Loucy (cell line): ENCODE data around the gene SELENOM.
A peak's percentile ranks its signal among the peaks of the same experiment; 100 is the strongest.

ENCODE experiments used
- H2AFZ ChIP-seq: fragments of 200-600 bp; sonication (generic); 2 replicates; pipeline ENCODE4 v1.6.0; 2016; ENCODE audit warnings: antibody characterized with exemption, mild to moderate bottlenecking, low read length, moderate library complexity
- H3F3A ChIP-seq: fragments of 200-600 bp; 2 replicates; pipeline ENCODE4 v1.6.0; 2016; ENCODE audit warnings: antibody characterized with exemption, low read depth, mild to moderate bottlenecking
- H3K27me3 ChIP-seq: fragments of 200-600 bp; sonication (generic); 2 replicates; pipeline ENCODE4 v1.6.1; 2014; ENCODE audit warnings: low read length, mild to moderate bottlenecking; ENCODE audit not compliant: insufficient read depth, poor library complexity, severe bottlenecking
- H3K36me3 ChIP-seq: fragments of 200-600 bp; sonication (generic); 2 replicates; pipeline ENCODE4 v1.6.1; 2016; ENCODE audit warnings: low read length; ENCODE audit not compliant: insufficient read depth
- H3K4me1 ChIP-seq: fragments of 200-600 bp; sonication (generic); 2 replicates; pipeline ENCODE4 v1.5.1; 2014; ENCODE audit warnings: low read length, mild to moderate bottlenecking; ENCODE audit not compliant: insufficient read depth, poor library complexity, severe bottlenecking
- H3K4me2 ChIP-seq: fragments of 200-600 bp; sonication (generic); 2 replicates; pipeline ENCODE4 v1.6.0; 2014; ENCODE audit warnings: antibody characterized with exemption, low read length, low read depth, mild to moderate bottlenecking; ENCODE audit not compliant: poor library complexity, severe bottlenecking
- H3K4me3 ChIP-seq: fragments of 200-600 bp; sonication (generic); 2 replicates; pipeline ENCODE4 v1.5.1; 2014; ENCODE audit warnings: low read length, mild to moderate bottlenecking, mixed read lengths; ENCODE audit not compliant: poor library complexity, severe bottlenecking
- H3K79me2 ChIP-seq: fragments of 200-600 bp; sonication (generic); 2 replicates; pipeline ENCODE4 v1.6.1; 2014; ENCODE audit warnings: low read length; ENCODE audit not compliant: insufficient read depth
- H3K9ac ChIP-seq: fragments of 200-600 bp; sonication (generic); 2 replicates; pipeline ENCODE4 v1.6.0; 2014; ENCODE audit warnings: mild to moderate bottlenecking, low read depth, low read length, moderate library complexity; ENCODE audit not compliant: poor library complexity, severe bottlenecking
- H3K9me2 ChIP-seq: fragments of 200-600 bp; sonication (generic); replicated peaks from 2 replicates; pipeline ENCODE4 v1.6.1; 2016; ENCODE audit warnings: low read depth, low read length, mixed read lengths
- H3K9me3 ChIP-seq: fragments of 200-600 bp; sonication (generic); 2 replicates; pipeline ENCODE4 v1.6.1; 2014; ENCODE audit warnings: mild to moderate bottlenecking, antibody characterized with exemption, low read length, low read depth; ENCODE audit not compliant: insufficient read depth
- H4K20me1 ChIP-seq: fragments of 200-600 bp; sonication (generic); 2 replicates; pipeline ENCODE4 v1.6.0; 2014; ENCODE audit warnings: antibody characterized with exemption, low read length, mild to moderate bottlenecking; ENCODE audit not compliant: insufficient read depth, poor library complexity, severe bottlenecking
- CTCF ChIP-seq: fragments of 200-600 bp; sonication (generic); conservative IDR thresholded peaks from 2 replicates; pipeline ENCODE4 v1.5.1; 2014; ENCODE audit warnings: mild to moderate bottlenecking, antibody characterized with exemption, low read length
- EZH2phosphoT487 ChIP-seq: fragments of 200-600 bp; IDR thresholded peaks from 2 replicates; pipeline ENCODE4 v1.6.1; 2018; ENCODE audit warnings: antibody characterized with exemption, mild to moderate bottlenecking, moderate library complexity, borderline replicate concordance

SELENOM gene

GRCh38 chr22:31148953-31149627 is 41.7 kb upstream of the SELENOM start:
- no peaks in the 10 kb centered on the region for H3F3A ChIP-seq
- no peak overlapping the region for H3K4me3 ChIP-seq
- peak; percentile 90 for TF ChIP-seq CTCF
- TF ChIP-seq EZH2phosphoT487, result no peak
- no peaks in the 10 kb centered on the region for H3K27me3 ChIP-seq
- H3K36me3 ChIP-seq, result no peaks in the 10 kb centered on the region
- H4K20me1 ChIP-seq, result no peaks in the 10 kb centered on the region
- no peaks in the 10 kb centered on the region for H3K9me3 ChIP-seq
- no peaks in the 10 kb centered on the region for H3K9me2 ChIP-seq
- H3K4me2 ChIP-seq, result peak overlapping the region; percentile 22
- no peaks in the 10 kb centered on the region for H3K4me1 ChIP-seq
- no peaks in the 10 kb centered on the region for H3K79me2 ChIP-seq
- no peak overlapping the region for H3K9ac ChIP-seq
- peak overlapping the region; percentile 94 for H2AFZ ChIP-seq

DNA sequence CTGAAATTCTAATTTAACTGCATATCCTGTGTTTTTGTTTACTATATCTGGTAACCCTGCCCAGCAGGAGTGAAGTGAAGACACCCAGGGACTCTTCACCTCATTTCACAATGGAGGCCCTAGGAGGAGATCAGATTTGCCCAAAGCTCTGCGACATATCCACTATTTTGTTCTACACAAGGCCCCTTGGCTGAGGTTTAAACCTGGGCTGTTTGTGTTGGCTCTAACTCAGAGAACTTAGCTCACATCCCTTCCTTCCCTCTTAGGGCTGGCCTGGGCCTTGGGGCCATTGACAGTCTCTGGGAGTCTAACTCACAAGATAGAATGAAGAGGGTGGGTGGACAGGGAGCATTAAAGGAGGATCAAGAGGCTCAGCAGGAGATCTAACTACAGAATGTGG is 41.1 kb upstream of the SELENOM start:
- H3K36me3 ChIP-seq, result no peaks in the 10 kb centered on the region
- no peak overlapping the region for H3K4me3 ChIP-seq
- H3F3A ChIP-seq, result no peaks in the 10 kb centered on the region
- H3K4me1 ChIP-seq, result no peaks in the 10 kb centered on the region
- H3K9ac ChIP-seq, result no peak overlapping the region
- TF ChIP-seq EZH2phosphoT487 (no peak), CTCF (no peak)
- peak overlapping the region; percentile 94 for H2AFZ ChIP-seq
- no peaks in the 10 kb centered on the region for H3K27me3 ChIP-seq
- H3K79me2 ChIP-seq, result no peaks in the 10 kb centered on the region
- peak overlapping the region; percentile 22 for H3K4me2 ChIP-seq
- no peaks in the 10 kb centered on the region for H4K20me1 ChIP-seq
- H3K9me3 ChIP-seq, result no peaks in the 10 kb centered on the region
- H3K9me2 ChIP-seq, result no peaks in the 10 kb centered on the region

DNA sequence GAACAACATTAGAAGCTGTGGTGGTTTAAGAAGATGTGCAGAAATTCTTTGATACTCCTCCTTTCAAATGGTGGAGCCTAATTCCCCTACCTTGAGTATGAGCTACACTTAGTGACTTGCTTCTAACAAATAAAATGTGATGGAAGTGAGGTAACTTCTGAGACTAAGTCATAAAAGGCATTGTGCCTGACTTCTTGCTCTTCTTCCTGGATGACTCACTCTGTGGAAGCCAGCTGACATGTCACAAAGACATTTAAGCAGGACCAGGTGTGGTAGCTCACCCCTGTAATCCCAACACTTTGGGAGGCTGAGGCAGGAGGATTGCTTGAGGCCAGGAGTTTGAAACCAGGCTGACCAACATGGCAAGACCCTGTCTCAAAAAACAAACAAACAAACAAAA is 36.9 kb upstream of the SELENOM start:
- no peak for TF ChIP-seq EZH2phosphoT487
- no peak for TF ChIP-seq CTCF
- Histone ChIP-seq H3K27me3 (no peaks in the 10 kb centered on the region), H3K4me2 (no peak overlapping the region), H3K9me3 (no peaks in the 10 kb centered on the region), H3K36me3 (no peaks in the 10 kb centered on the region), H3K79me2 (no peaks in the 10 kb centered on the region), H3K9ac (no peak overlapping the region), H3K9me2 (no peaks in the 10 kb centered on the region), H3K4me1 (no peaks in the 10 kb centered on the region), H2AFZ (0 out of 2 replicates have a peak overlapping the region, but pooled peaks have one; percentile 36), H3F3A (no peaks in the 10 kb centered on the region), H4K20me1 (no peaks in the 10 kb centered on the region), H3K4me3 (no peak overlapping the region)
